GM23338 (cell line): Measurements from ENCODE around the gene HERC2. TPM values are rescaled to one million over a fixed set of nuclear protein-coding genes. Genes with fewer than 3 reads are reported as not detected.

Source experiments
- ATAC-seq: fragments of 200-7000 bp; cut with Tn5 transposase; 3 replicates; pipeline ENCODE4 v1.9.1; 2020
- DNase-seq: peaks from one replicate; pipeline ENCODE4 v3.0.0-alpha.2; 2015; ENCODE audit warnings: low spot score
- H2AFZ ChIP-seq: fragments of 200-600 bp; sonication (generic); 2 replicates; pipeline ENCODE4 v1.8.0; 2016; ENCODE audit warnings: antibody characterized with exemption, mild to moderate bottlenecking, moderate library complexity
- H3F3A ChIP-seq: fragments of 200-600 bp; sonication (generic); replicated peaks from 2 replicates; pipeline ENCODE4 v1.8.0; 2017; ENCODE audit warnings: antibody characterized with exemption, mixed run types, low read depth
- H3K27ac ChIP-seq: fragments of 200-600 bp; sonication (generic); 2 replicates; pipeline ENCODE4 v1.6.1; 2016; ENCODE audit warnings: low read depth
- H3K27me3 ChIP-seq: fragments of 200-600 bp; sonication (generic); 2 replicates; pipeline ENCODE4 v1.8.0; 2016; ENCODE audit warnings: mild to moderate bottlenecking, mixed run types, moderate library complexity; ENCODE audit not compliant: insufficient read depth
- H3K36me3 ChIP-seq: fragments of 200-600 bp; sonication (generic); 2 replicates; pipeline ENCODE4 v1.8.0; 2016; ENCODE audit warnings: mild to moderate bottlenecking; ENCODE audit not compliant: insufficient read depth
- H3K4me1 ChIP-seq: fragments of 200-600 bp; sonication (generic); 2 replicates; pipeline ENCODE4 v1.8.0; 2016; ENCODE audit warnings: mild to moderate bottlenecking, moderate library complexity; ENCODE audit not compliant: insufficient read depth
- H3K4me2 ChIP-seq: fragments of 200-600 bp; sonication (generic); 2 replicates; pipeline ENCODE4 v1.7.1; 2017; ENCODE audit warnings: mixed run types
- H3K4me3 ChIP-seq: fragments of 200-600 bp; sonication (generic); 2 replicates; pipeline ENCODE4 v1.6.1; 2016; ENCODE audit warnings: mixed run types
- H3K79me2 ChIP-seq: fragments of 200-600 bp; sonication (generic); replicated peaks from 2 replicates; pipeline ENCODE4 v1.8.0; 2017; ENCODE audit warnings: mild to moderate bottlenecking; ENCODE audit not compliant: insufficient read depth
- H3K9me2 ChIP-seq: fragments of 200-600 bp; sonication (generic); 2 replicates; pipeline ENCODE4 v1.8.0; 2017; ENCODE audit not compliant: insufficient read depth
- H4K20me1 ChIP-seq: fragments of 200-600 bp; sonication (generic); replicated peaks from 2 replicates; pipeline ENCODE4 v1.8.0; 2017; ENCODE audit warnings: mild to moderate bottlenecking; ENCODE audit not compliant: insufficient read depth
- H3K27ac Mint-ChIP-seq: 2 replicates; pipeline ENCODE4 v1.8.0; 2020; ENCODE audit warnings: inconsistent platforms, mild to moderate bottlenecking, moderate library complexity, mixed read lengths
- H3K27me3 Mint-ChIP-seq: 3 replicates; pipeline ENCODE4 v1.8.0; 2022; ENCODE audit warnings: low read depth, mild to moderate bottlenecking, moderate library complexity, mixed read lengths, inconsistent platforms; ENCODE audit not compliant: insufficient read depth, poor library complexity
- H3K36me3 Mint-ChIP-seq: 3 replicates; pipeline ENCODE4 v1.8.0; 2021; ENCODE audit warnings: low read depth, mild to moderate bottlenecking, inconsistent platforms, moderate library complexity, mixed read lengths
- H3K4me1 Mint-ChIP-seq: 3 replicates; pipeline ENCODE4 v1.8.0; 2020; ENCODE audit warnings: mild to moderate bottlenecking, inconsistent platforms, mixed read lengths
- H3K4me3 Mint-ChIP-seq: 3 replicates; pipeline ENCODE4 v1.8.0; 2021; ENCODE audit warnings: moderate library complexity, mild to moderate bottlenecking, inconsistent platforms, mixed read lengths
- H3K9me3 Mint-ChIP-seq: 3 replicates; pipeline ENCODE4 v1.8.0; 2020; ENCODE audit warnings: moderate library complexity, mild to moderate bottlenecking, inconsistent platforms, mixed read lengths
- CREB1 ChIP-seq: fragments of 250-450 bp; sonication (Bioruptor Pico); IDR thresholded peaks from 2 replicates; pipeline ENCODE4 v1.5.0; 2020; ENCODE audit warnings: low read depth, mild to moderate bottlenecking, moderate library complexity
- CTCF ChIP-seq, 2 experiments: fragments of 200-600 bp in 1 of 2; sonication (generic) in 1 of 2; conservative IDR thresholded peaks; 2 replicates each; pipeline versions ENCODE4 v1.5.1 to v1.6.1; 2016 to 2017; ENCODE audit warnings: antibody characterized with exemption in 2 of 2, low read depth in 2 of 2, mild to moderate bottlenecking in 2 of 2, moderate library complexity in 1 of 2
- ETS1 ChIP-seq: IDR thresholded peaks from 2 replicates; pipeline ENCODE4 v1.6.1; 2016; ENCODE audit warnings: antibody characterized with exemption
- EZH2 ChIP-seq: fragments of 200-600 bp; sonication (generic); IDR thresholded peaks from one replicate; pipeline ENCODE4 v1.8.0; 2017; ENCODE audit warnings: antibody characterized with exemption, mild to moderate bottlenecking, low read depth; ENCODE audit not compliant: unreplicated experiment
- EZH2phosphoT487 ChIP-seq: fragments of 200-600 bp; sonication (generic); IDR thresholded peaks from one replicate; pipeline ENCODE4 v1.8.1; 2018; ENCODE audit warnings: antibody characterized with exemption; ENCODE audit not compliant: unreplicated experiment
- JUNB ChIP-seq: IDR thresholded peaks from one replicate; pipeline ENCODE4 v1.6.1; 2016; ENCODE audit warnings: antibody characterized with exemption; ENCODE audit not compliant: unreplicated experiment
- NANOG ChIP-seq: IDR thresholded peaks from 2 replicates; pipeline ENCODE4 v1.6.1; 2016; ENCODE audit warnings: antibody characterized with exemption, borderline replicate concordance
- POLR2AphosphoS5 ChIP-seq: IDR thresholded peaks from 2 replicates; pipeline ENCODE4 v1.6.1; 2016; ENCODE audit warnings: antibody characterized with exemption, low read depth
- REST ChIP-seq: IDR thresholded peaks from one replicate; pipeline ENCODE4 v1.6.1; 2018; ENCODE audit warnings: antibody characterized with exemption; ENCODE audit not compliant: unreplicated experiment
- STAT1 ChIP-seq: IDR thresholded peaks from one replicate; pipeline ENCODE4 v1.6.1; 2016; ENCODE audit warnings: antibody characterized with exemption; ENCODE audit not compliant: unreplicated experiment
- ZNF114 ChIP-seq: fragments of 250-450 bp; sonication (Bioruptor Pico); IDR thresholded peaks from 2 replicates; pipeline ENCODE4 v1.5.0; 2020; ENCODE audit warnings: mild to moderate bottlenecking, moderate library complexity
- ZNF331 ChIP-seq: fragments of 250-450 bp; sonication (Bioruptor Pico); IDR thresholded peaks from 2 replicates; pipeline ENCODE4 v1.5.0; 2020; ENCODE audit warnings: low read depth, mild to moderate bottlenecking, moderate library complexity
- ZNF462 ChIP-seq: fragments of 250-450 bp; sonication (Bioruptor Pico); IDR thresholded peaks from 2 replicates; pipeline ENCODE4 v1.5.0; 2020; ENCODE audit warnings: mild to moderate bottlenecking, moderate library complexity
- polyA plus RNA-seq: library from polyadenylated mRNA; unstranded; fragments of >200 nt; fragmentation: Nextera tagmentation; extraction: Ambion mirVana; gene quantifications from 2 replicates; pipeline ENCODE4 v1.2.1, GENCODE V29; 2016
- total RNA-seq: library from RNA; depleted of rRNA; stranded (reverse); fragments of >200 nt; shearing (Covaris generic); gene quantifications from 2 replicates; pipeline ENCODE4 v1.2.3, GENCODE V29; 2014

HERC2 gene
- total and polyA plus RNA-seq, 2 experiments from 2014 or later, result 71.3 to 80.7 TPM

- TF ChIP-seq JUNB (no peak), ZNF462 (no peak), EZH2 (no peak), NANOG (no peak), ZNF114 (CRISPR knock-in tag) (no peak), REST (no peak), ETS1 (no peak), STAT1 (no peak), ZNF331 (CRISPR knock-in tag) (no peak), EZH2phosphoT487 (no peak), CREB1 (CRISPR knock-in tag) (no peak), CTCF (conservative IDR thresholded peaks at IDR 0.05; ENCODE audit: low read depth in 2 of 2) (no peak), POLR2AphosphoS5 (no peak)
- DNase-seq (no peak), ATAC-seq (no peak)
- Histone ChIP-seq H3K79me2 (no peaks in the 10 kb centered on the region), H3K9me2 (no peaks in the 10 kb centered on the region), H3K27ac (no peak overlapping the region), H3K36me3 (no peaks in the 10 kb centered on the region), H4K20me1 (no peaks in the 10 kb centered on the region; the same call in 1 of the 2 replicates), H3K4me2 (no peak overlapping the region), H2AFZ (no peak overlapping the region), H3K4me3 (no peak overlapping the region), H3K4me1 (no peaks in the 10 kb centered on the region; the same call in 1 of the 2 replicates), H3K27me3 (peaks cover 63% of the 10 kb centered on the region), H3F3A (no peaks in the 10 kb centered on the region)
- H3K27ac Mint-ChIP-seq, result no peak overlapping the region
- H3K4me1 Mint-ChIP-seq, result peaks cover 24% of the 10 kb centered on the region
- peaks cover 67% of the 10 kb centered on the region for H3K27me3 Mint-ChIP-seq
- H3K36me3 Mint-ChIP-seq, result no peaks in the 10 kb centered on the region; the same call in 2 of the 3 replicates
- no peak overlapping the region; the same call in 2 of the 3 replicates for H3K4me3 Mint-ChIP-seq
- peaks cover 2% of the 10 kb centered on the region; the same call in 2 of the 3 replicates for H3K9me3 Mint-ChIP-seq
These were observed 221.3 kb downstream of the HERC2 start for GRCh38 chr15:28100516-28101195.
